Measurements from ENCODE around the gene SEC24C.

The SEC24C gene

GRCh38 chr10:73813333-73813732 lies 69.2 kb downstream of the SEC24C start:
- no peak for DNase-seq (ENCODE audit: low read depth, low spot score)

DNA sequence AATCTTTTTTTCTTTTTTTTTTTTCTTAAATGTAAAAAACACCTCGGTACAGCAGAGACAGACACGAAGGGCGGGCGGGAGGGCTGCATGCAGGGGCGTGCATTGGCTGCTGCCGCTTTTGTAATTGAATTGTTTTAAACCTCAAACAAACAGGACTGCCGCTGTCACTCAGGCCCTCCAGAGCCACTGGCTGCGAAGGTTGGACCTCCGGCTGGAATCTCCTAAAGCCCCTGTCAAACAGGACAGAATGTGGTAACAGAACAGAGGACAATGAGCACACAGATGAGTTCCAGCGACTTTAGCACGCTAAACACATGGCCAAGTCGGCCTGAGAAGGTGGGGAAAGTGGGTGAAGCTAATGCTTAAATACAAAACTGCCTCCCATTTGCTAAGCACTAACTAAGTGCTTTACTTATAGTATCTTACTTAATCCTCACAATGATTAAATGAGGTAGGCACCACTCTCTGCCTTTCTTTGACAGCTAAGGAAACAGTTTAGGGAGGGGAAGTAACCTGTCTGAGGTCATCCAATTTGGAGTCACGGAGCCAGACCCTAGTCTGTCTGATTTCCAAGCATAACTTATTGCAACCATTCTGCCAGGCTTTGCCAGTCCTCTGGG lies 70.2 kb downstream of the SEC24C start:
- DNase-seq (ENCODE audit: low read depth, low spot score) = no peak

DNA sequence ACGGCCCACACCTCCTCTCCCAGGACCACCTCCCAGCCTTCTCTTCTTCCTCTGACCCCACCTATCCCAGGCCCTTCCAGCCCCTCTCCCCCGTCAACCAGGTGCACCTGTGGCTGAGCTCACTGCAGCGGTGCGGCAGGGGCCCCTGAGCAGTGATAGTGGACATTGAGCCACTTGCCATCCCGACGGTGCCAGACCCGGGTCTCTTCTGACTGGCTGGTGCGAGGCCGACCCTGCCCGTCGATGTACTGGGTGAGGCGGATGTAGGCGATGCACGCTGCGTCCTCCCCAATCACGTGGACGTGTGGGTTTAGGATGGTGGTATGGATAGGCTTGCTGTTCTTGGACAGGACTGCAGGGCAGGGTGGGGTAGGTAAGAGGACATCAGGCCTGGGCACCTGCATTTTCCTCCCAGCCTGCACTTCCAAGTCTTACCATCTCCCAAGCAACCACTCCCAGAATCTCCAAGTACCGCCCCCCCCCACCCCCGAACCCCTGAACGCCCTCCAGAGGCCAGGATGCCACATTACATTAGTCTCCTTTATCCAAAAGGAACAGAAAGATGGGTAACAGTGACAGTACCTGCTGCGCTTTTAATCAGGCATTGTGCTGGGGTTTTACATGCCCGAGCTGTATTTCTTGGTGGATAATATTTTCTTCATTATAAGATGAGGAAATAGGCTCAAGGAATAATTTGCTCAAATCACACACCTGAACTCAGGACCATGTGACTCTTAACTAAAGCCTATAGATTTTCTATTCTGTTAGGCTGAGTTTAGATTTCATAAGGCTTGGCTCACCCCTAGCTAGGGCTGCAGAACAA lies 70.9 kb downstream of the SEC24C start:
- DNase-seq (ENCODE audit: low read depth, low spot score) = no peak

GRCh38 chr10:73815719-73816030 lies 71.5 kb downstream of the SEC24C start:
- DNase-seq (ENCODE audit: low read depth, low spot score) = no peak

- DNase-seq (ENCODE audit: low read depth, low spot score) = no peak
Measured at GRCh38 chr10:73816917-73817729, 73.0 kb downstream of the SEC24C start.

GRCh38 chr10:73817826-73818225 lies 73.7 kb downstream of the SEC24C start:
- no peak for DNase-seq (ENCODE audit: low read depth, low spot score)

- no peak for DNase-seq (ENCODE audit: low read depth, low spot score)
Measured at GRCh38 chr10:73818402-73818801, 74.2 kb downstream of the SEC24C start.

GRCh38 chr10:73819081-73819480 lies 74.9 kb downstream of the SEC24C start:
- no peak for DNase-seq (ENCODE audit: low read depth, low spot score)

- no peak for DNase-seq (ENCODE audit: low read depth, low spot score)
Measured at GRCh38 chr10:73819513-73820093, 75.4 kb downstream of the SEC24C start.

All from iPS DF 19.7 (cell line).